K562 (cell line): ENCODE data around the gene CNGB1. TPM values are rescaled to one million over a fixed set of nuclear protein-coding genes. Genes with fewer than 3 reads are reported as not detected.

Experiments
- ATAC-seq: fragments of 200-7000 bp; cut with Tn5 transposase; 3 replicates; pipeline ENCODE4 v1.9.1; 2020; ENCODE audit warnings: moderate library complexity
- BruUV-seq: library from RNA; stranded (reverse); fragments of 400-500 nt; replicated peaks from 2 replicates; lab custom pipeline; 2021; lab: Mats Ljungman, UMichigan
- CTCF ChIA-PET: fragments of 300-600 bp; formaldehyde crosslinking; extraction: SDS; loops from one replicate; lab custom pipeline; 2021; ENCODE audit warnings: low intra/inter-chr PET ratio; lab: Yijun Ruan, JAX
- POLR2A ChIA-PET: fragments of 300-600, 350-650 bp; sonication (Branson Sonifier 250); formaldehyde crosslinking; extraction: SDS; loops from one replicate; lab custom pipeline; 2021; ENCODE audit warnings: antibody characterized with exemption, inconsistent platforms; lab: Yijun Ruan, JAX
- DNase-seq, 4 experiments: peaks; one replicate each; pipeline versions ENCODE4 v3.0.0 to v3.0.0-alpha.2; 2011 to 2018; ENCODE audit warnings: low spot score in 3 of 4, mixed read lengths in 3 of 4; ENCODE audit errors: extremely low read depth in 1 of 4
- FAIRE-seq: peaks from 2 replicates; lab custom pipeline; 2011; peaks lifted over from hg19 to GRCh38; lab: Jason Lieb, UNC
- H2AFZ ChIP-seq: 2 replicates; pipeline ENCODE4 v1.6.0; 2011; ENCODE audit warnings: low read depth, low read length, control low read depth, inconsistent platforms
- H3K27ac ChIP-seq: fragments of 200-600 bp; 3 replicates; pipeline ENCODE4 v1.8.0; 2011; ENCODE audit warnings: low read depth, mild to moderate bottlenecking, control low read depth, inconsistent platforms, low read length, moderate library complexity, mixed read lengths; ENCODE audit errors: extremely low read depth
- H3K27me3 ChIP-seq, 2 experiments: fragments of 300-600 bp in 1 of 2; 2 replicates in 1 of 2; 3 replicates in 1 of 2; pipeline versions ENCODE4 v1.6.0 to v1.8.0; 2011; ENCODE audit warnings: inconsistent platforms in 2 of 2, low read length in 2 of 2, mild to moderate bottlenecking in 1 of 2, mixed read lengths in 1 of 2, moderate library complexity in 1 of 2; ENCODE audit not compliant: control insufficient read depth in 2 of 2, insufficient read depth in 2 of 2
- H3K36me3 ChIP-seq: fragments of 300-600 bp; 3 replicates; pipeline ENCODE4 v1.8.0; 2011; ENCODE audit warnings: mild to moderate bottlenecking, low read length, inconsistent platforms; ENCODE audit not compliant: control insufficient read depth, insufficient read depth
- H3K4me1 ChIP-seq, 2 experiments: fragments of 200-600 bp in 1 of 2; replicated peaks in 1 of 2; 2 replicates in 1 of 2; 3 replicates in 1 of 2; pipeline versions ENCODE4 v1.5.1 to v1.8.0; 2011; ENCODE audit warnings: inconsistent platforms in 2 of 2, low read length in 2 of 2, mild to moderate bottlenecking in 1 of 2, mixed read lengths in 1 of 2, moderate library complexity in 1 of 2; ENCODE audit not compliant: control insufficient read depth in 2 of 2, insufficient read depth in 2 of 2
- H3K4me2 ChIP-seq: 2 replicates; pipeline ENCODE4 v1.6.1; 2011; ENCODE audit warnings: low read length, control low read depth, inconsistent platforms, mixed read lengths; ENCODE audit not compliant: insufficient read depth
- H3K4me3 ChIP-seq: fragments of 200-600 bp; sonication (generic), shearing (Covaris generic); 2 replicates; pipeline ENCODE4 v1.5.1; 2016; ENCODE audit warnings: control low read depth, inconsistent platforms
- H3K79me2 ChIP-seq: fragments of 200-600 bp; 3 replicates; pipeline ENCODE4 v1.8.0; 2011; ENCODE audit warnings: low read length, inconsistent platforms; ENCODE audit not compliant: control insufficient read depth, insufficient read depth
- H3K9ac ChIP-seq, 2 experiments: 2 replicates each; pipeline versions ENCODE4 v1.6.0 to v1.6.1; 2011; ENCODE audit warnings: low read depth in 2 of 2, low read length in 2 of 2, control low read depth in 1 of 2, inconsistent platforms in 1 of 2, mild to moderate bottlenecking in 1 of 2, mixed read lengths in 1 of 2; ENCODE audit not compliant: insufficient read depth in 1 of 2
- H3K9me1 ChIP-seq: one replicate; pipeline ENCODE4 v1.6.0; 2011; ENCODE audit warnings: inconsistent platforms, mild to moderate bottlenecking, low read length, moderate library complexity; ENCODE audit not compliant: control insufficient read depth, insufficient read depth
- H3K9me3 ChIP-seq: replicated peaks from 2 replicates; pipeline ENCODE4 v1.5.1; 2011; ENCODE audit warnings: low read depth, low read length, inconsistent platforms; ENCODE audit not compliant: control insufficient read depth, insufficient read depth
- H4K20me1 ChIP-seq: replicated peaks from 2 replicates; pipeline ENCODE4 v1.6.1; 2011; ENCODE audit warnings: low read length, inconsistent platforms, mixed read lengths; ENCODE audit not compliant: control insufficient read depth, insufficient read depth
- WGBS: fragments of 100-300 bp; shearing (Covaris generic); methylation state at CpG from one replicate; pipeline ENCODE4 v1.1.6; 2016; ENCODE audit warnings: low coverage, mixed read lengths; ENCODE audit not compliant: insufficient coverage; ENCODE audit errors: missing lambda C conversion rate; 5-methylcytosine and 5-hydroxymethylcytosine counted together
- in situ Hi-C: fragments of 300-500 bp; cut with MboI; formaldehyde crosslinking; loops from 4 replicates; pipeline ENCODE4 v1.15.0; 2018; ENCODE audit warnings: inconsistent platforms, mixed read lengths
- intact Hi-C: fragments of 100-400 bp; cut with micrococcal nuclease; formaldehyde crosslinking; loops from 2 replicates; pipeline ENCODE4 v1.14.2; 2022
- polyA plus RNA-seq, 8 experiments: library from polyadenylated mRNA; depleted of rRNA in 4 of 8; stranded (reverse) in 5 of 8; unstranded in 3 of 8; fragments of >200 nt; fragmentation: Nextera tagmentation in 2 of 8; fragmentation: Illumina TruSeq in 1 of 8; extraction: Ambion mirVana in 2 of 8; extraction: Trizol in 1 of 8; gene quantifications; 2 replicates each; pipeline versions ENCODE4 v1.2.1 to v1.2.3, GENCODE V29; 2011 to 2014; ENCODE audit warnings: inconsistent platforms in 1 of 8, missing spikeins in 1 of 8
- total RNA-seq, 7 experiments: library from RNA; depleted of rRNA in 6 of 7; stranded (reverse); fragments of >200 nt in 6 of 7; fragmentation: Illumina TruSeq in 2 of 7; extraction: Trizol in 2 of 7; gene quantifications; 2 replicates each; pipeline versions ENCODE4 v1.2.1 to v1.2.3, GENCODE V29; 2011 to 2021; ENCODE audit warnings: low replicate concordance in 1 of 7
- TF ChIP-seq, protein P1 (sequence below): fragments of 450-650 bp; IDR thresholded peaks from 2 replicates; pipeline ENCODE4 v1.6.1; 2018; ENCODE audit not compliant: partially characterized antibody
- TF ChIP-seq, protein P2 (sequence below): sonication (generic); formaldehyde crosslinking; IDR thresholded peaks from 2 replicates; pipeline ENCODE4 v1.8.0; 2022; ENCODE audit warnings: missing genetic modification reagents, mild to moderate bottlenecking, moderate library complexity, borderline replicate concordance

CNGB1 gene
- total and polyA plus RNA-seq, 9 of the 15 experiments (the other 6 are each of a cell fraction or from before 2014, with no cell fraction given), result not detected

DNA sequence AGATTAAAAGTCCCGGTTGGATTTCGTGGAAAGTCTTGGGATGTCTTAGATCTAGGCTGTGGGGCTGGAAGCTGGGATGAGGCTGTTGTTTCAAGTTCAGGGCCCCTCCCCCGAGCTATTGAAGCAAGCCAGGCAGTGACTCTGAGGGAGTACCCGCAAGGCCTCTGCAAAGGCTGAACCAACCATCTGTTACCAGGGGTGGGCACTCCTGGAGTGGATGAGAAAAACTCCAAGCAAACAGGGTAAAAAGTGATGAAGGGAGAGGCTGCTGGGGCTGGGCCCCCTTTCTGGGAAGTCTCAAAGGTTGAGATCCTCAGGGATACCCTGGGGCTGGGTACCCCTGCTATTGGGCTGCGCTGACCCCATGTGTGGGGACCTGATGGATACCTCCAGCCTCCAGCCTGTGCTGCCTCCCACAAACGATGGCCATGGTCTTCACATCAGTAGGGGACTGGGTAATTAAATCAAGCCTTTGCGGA, 86.2 kb downstream of the CNGB1 start:
- H3K4me3 ChIP-seq, result no peak overlapping the region
- H3K4me1 ChIP-seq, result peaks cover 0 to 7% of the 10 kb centered on the region in 2 experiments; a peak in 1 of 5 replicates
- CTCF ChIA-PET, result no interaction called here
- no peak overlapping the region for H3K27ac ChIP-seq
- DNase-seq (no peak), ATAC-seq (no peak), FAIRE-seq (no peak)
- no peaks in the 10 kb centered on the region for H3K36me3 ChIP-seq
- 2% methylated on average over 7 of the region's 7 CpGs for WGBS
- POLR2A ChIA-PET, result interaction anchor here (0.7 kb wide), 1 partner anchor 21 kb away, joined by 3 read pairs; no protein-coding TSS in a partner anchor
- H3K9ac ChIP-seq, result no peak overlapping the region
- no TSS peak for BruUV-seq
- intact Hi-C loops (no loop called here), in situ Hi-C loops (no loop called here)
- no peaks in the 10 kb centered on the region for H3K79me2 ChIP-seq
- no peaks in the 10 kb centered on the region for H3K9me3 ChIP-seq
- H2AFZ ChIP-seq, result no peak overlapping the region
- peaks cover 58 to 62% of the 10 kb centered on the region in 2 experiments for H3K27me3 ChIP-seq
- H3K4me2 ChIP-seq, result no peak overlapping the region
- TF ChIP-seq, protein P1, sequence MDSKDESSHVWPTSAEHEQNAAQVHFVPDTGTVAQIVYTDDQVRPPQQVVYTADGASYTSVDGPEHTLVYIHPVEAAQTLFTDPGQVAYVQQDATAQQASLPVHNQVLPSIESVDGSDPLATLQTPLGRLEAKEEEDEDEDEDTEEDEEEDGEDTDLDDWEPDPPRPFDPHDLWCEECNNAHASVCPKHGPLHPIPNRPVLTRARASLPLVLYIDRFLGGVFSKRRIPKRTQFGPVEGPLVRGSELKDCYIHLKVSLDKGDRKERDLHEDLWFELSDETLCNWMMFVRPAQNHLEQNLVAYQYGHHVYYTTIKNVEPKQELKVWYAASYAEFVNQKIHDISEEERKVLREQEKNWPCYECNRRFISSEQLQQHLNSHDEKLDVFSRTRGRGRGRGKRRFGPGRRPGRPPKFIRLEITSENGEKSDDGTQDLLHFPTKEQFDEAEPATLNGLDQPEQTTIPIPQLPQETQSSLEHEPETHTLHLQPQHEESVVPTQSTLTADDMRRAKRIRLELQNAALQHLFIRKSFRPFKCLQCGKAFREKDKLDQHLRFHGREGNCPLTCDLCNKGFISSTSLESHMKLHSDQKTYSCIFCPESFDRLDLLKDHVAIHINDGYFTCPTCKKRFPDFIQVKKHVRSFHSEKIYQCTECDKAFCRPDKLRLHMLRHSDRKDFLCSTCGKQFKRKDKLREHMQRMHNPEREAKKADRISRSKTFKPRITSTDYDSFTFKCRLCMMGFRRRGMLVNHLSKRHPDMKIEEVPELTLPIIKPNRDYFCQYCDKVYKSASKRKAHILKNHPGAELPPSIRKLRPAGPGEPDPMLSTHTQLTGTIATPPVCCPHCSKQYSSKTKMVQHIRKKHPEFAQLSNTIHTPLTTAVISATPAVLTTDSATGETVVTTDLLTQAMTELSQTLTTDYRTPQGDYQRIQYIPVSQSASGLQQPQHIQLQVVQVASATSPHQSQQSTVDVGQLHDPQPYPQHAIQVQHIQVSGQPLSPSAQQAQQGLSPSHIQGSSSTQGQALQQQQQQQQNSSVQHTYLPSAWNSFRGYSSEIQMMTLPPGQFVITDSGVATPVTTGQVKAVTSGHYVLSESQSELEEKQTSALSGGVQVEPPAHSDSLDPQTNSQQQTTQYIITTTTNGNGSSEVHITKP, result peak; percentile 93
- TF ChIP-seq, protein P2, sequence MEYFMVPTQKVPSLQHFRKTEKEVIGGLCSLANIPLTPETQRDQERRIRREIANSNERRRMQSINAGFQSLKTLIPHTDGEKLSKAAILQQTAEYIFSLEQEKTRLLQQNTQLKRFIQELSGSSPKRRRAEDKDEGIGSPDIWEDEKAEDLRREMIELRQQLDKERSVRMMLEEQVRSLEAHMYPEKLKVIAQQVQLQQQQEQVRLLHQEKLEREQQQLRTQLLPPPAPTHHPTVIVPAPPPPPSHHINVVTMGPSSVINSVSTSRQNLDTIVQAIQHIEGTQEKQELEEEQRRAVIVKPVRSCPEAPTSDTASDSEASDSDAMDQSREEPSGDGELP (CRISPR knock-in tag), result no peak
- H4K20me1 ChIP-seq, result no peaks in the 10 kb centered on the region; the same call in 1 of the 2 replicates
- H3K9me1 ChIP-seq, result no peaks in the 10 kb centered on the region
